DOHH2 (cell line): ENCODE data around the gene FAM135A.

Source experiments
- H3F3A ChIP-seq: fragments of 200-600 bp; sonication (generic), shearing (Covaris generic); 2 replicates; pipeline ENCODE4 v1.6.0; 2016; ENCODE audit warnings: antibody characterized with exemption, mild to moderate bottlenecking; ENCODE audit not compliant: control insufficient read depth, insufficient read depth
- H3K27ac ChIP-seq: fragments of 200-600 bp; sonication (generic); 2 replicates; pipeline ENCODE4 v1.5.1; 2014; ENCODE audit warnings: low read depth, mild to moderate bottlenecking, low read length, moderate library complexity
- H3K27me3 ChIP-seq: fragments of 200-600 bp; sonication (generic); 2 replicates; pipeline ENCODE4 v1.6.1; 2014; ENCODE audit warnings: mild to moderate bottlenecking, low read length, mixed read lengths; ENCODE audit not compliant: control insufficient read depth
- H3K36me3 ChIP-seq: fragments of 200-600 bp; sonication (generic); 2 replicates; pipeline ENCODE4 v1.6.1; 2014; ENCODE audit warnings: mild to moderate bottlenecking, low read length, moderate library complexity, mixed read lengths; ENCODE audit not compliant: control insufficient read depth
- H3K4me1 ChIP-seq: fragments of 200-600 bp; sonication (generic); 2 replicates; pipeline ENCODE4 v1.6.1; 2014; ENCODE audit warnings: mild to moderate bottlenecking, low read length, mixed read lengths; ENCODE audit not compliant: control insufficient read depth
- H3K4me2 ChIP-seq: fragments of 200-600 bp; sonication (generic); 2 replicates; pipeline ENCODE4 v1.6.0; 2014; ENCODE audit warnings: mild to moderate bottlenecking, low read length, moderate library complexity
- H3K4me3 ChIP-seq: fragments of 200-600 bp; sonication (generic); 2 replicates; pipeline ENCODE4 v1.5.1; 2014; ENCODE audit warnings: mild to moderate bottlenecking, low read length, mixed read lengths
- H3K79me2 ChIP-seq: fragments of 200-600 bp; sonication (generic); 2 replicates; pipeline ENCODE4 v1.6.1; 2014; ENCODE audit warnings: mild to moderate bottlenecking, low read length, mixed read lengths; ENCODE audit not compliant: control insufficient read depth
- H3K9me2 ChIP-seq: fragments of 200-600 bp; sonication (generic); replicated peaks from 2 replicates; pipeline ENCODE4 v1.6.1; 2014; ENCODE audit warnings: mild to moderate bottlenecking, low read length, mixed read lengths; ENCODE audit not compliant: control insufficient read depth
- H3K9me3 ChIP-seq: fragments of 200-600 bp; sonication (generic); 2 replicates; pipeline ENCODE4 v1.6.1; 2014; ENCODE audit warnings: antibody characterized with exemption, low read length, mixed read lengths; ENCODE audit not compliant: control insufficient read depth, insufficient read depth
- H4K20me1 ChIP-seq: fragments of 200-600 bp; sonication (generic); 2 replicates; pipeline ENCODE4 v1.6.0; 2014; ENCODE audit warnings: low read depth, mild to moderate bottlenecking, antibody characterized with exemption, low read length, moderate library complexity; ENCODE audit not compliant: control insufficient read depth, insufficient read depth
- CTCF ChIP-seq: fragments of 200-600 bp; sonication (generic); IDR thresholded peaks from one replicate; pipeline ENCODE4 v1.5.1; 2014; ENCODE audit warnings: antibody characterized with exemption, mild to moderate bottlenecking, low read depth, low read length; ENCODE audit not compliant: poor library complexity, severe bottlenecking
- EZH2phosphoT487 ChIP-seq: fragments of 200-600 bp; sonication (generic); IDR thresholded peaks from 2 replicates; pipeline ENCODE4 v1.6.1; 2017; ENCODE audit warnings: borderline replicate concordance, mild to moderate bottlenecking, antibody characterized with exemption, low read length, moderate library complexity, mixed read lengths

Gene FAM135A

GRCh38 chr6:70531133-70531532 lies 117.8 kb downstream of the FAM135A start:
- Histone ChIP-seq H3K4me2 (no peak overlapping the region), H3K4me3 (no peak overlapping the region), H3K36me3 (no peaks in the 10 kb centered on the region; the same call in 1 of the 2 replicates), H3K27me3 (no peaks in the 10 kb centered on the region), H3K27ac (no peak overlapping the region), H4K20me1 (no peaks in the 10 kb centered on the region), H3K9me2 (no peaks in the 10 kb centered on the region), H3K9me3 (no peaks in the 10 kb centered on the region), H3K4me1 (no peaks in the 10 kb centered on the region), H3F3A (peaks cover 9% of the 10 kb centered on the region; the same call in 1 of the 2 replicates), H3K79me2 (no peaks in the 10 kb centered on the region)
- TF ChIP-seq EZH2phosphoT487 (no peak), CTCF (no peak)

GRCh38 chr6:70537266-70537665 lies 124.0 kb downstream of the FAM135A start:
- Histone ChIP-seq H3K9me3 (no peaks in the 10 kb centered on the region), H3F3A (peaks cover 12% of the 10 kb centered on the region; the same call in 1 of the 2 replicates), H3K79me2 (no peaks in the 10 kb centered on the region), H4K20me1 (no peaks in the 10 kb centered on the region), H3K27me3 (no peaks in the 10 kb centered on the region), H3K36me3 (no peaks in the 10 kb centered on the region; the same call in 1 of the 2 replicates), H3K4me1 (peaks cover 10% of the 10 kb centered on the region), H3K4me2 (peak overlapping the region; percentile 33), H3K4me3 (no peak overlapping the region), H3K27ac (peak overlapping the region; percentile 4; the same call in 1 of the 2 replicates), H3K9me2 (no peaks in the 10 kb centered on the region)
- TF ChIP-seq CTCF (no peak), EZH2phosphoT487 (no peak)

- TF ChIP-seq EZH2phosphoT487 (no peak), CTCF (no peak)
- Histone ChIP-seq H3K79me2 (no peaks in the 10 kb centered on the region), H3K4me2 (no peak overlapping the region), H3K9me3 (no peaks in the 10 kb centered on the region), H3K4me3 (no peak overlapping the region), H4K20me1 (no peaks in the 10 kb centered on the region), H3F3A (peaks cover 7% of the 10 kb centered on the region; the same call in 1 of the 2 replicates), H3K27me3 (no peaks in the 10 kb centered on the region), H3K9me2 (no peaks in the 10 kb centered on the region), H3K4me1 (peaks cover 10% of the 10 kb centered on the region), H3K27ac (no peak overlapping the region), H3K36me3 (no peaks in the 10 kb centered on the region; the same call in 1 of the 2 replicates)
These were observed 125.1 kb downstream of the FAM135A start for GRCh38 chr6:70538376-70538775.

GRCh38 chr6:70547313-70547712 lies 134.0 kb downstream of the FAM135A start:
- Histone ChIP-seq H3K9me2 (no peaks in the 10 kb centered on the region), H3K4me3 (no peak overlapping the region), H3K27ac (no peak overlapping the region), H3K36me3 (no peaks in the 10 kb centered on the region), H3K4me2 (no peak overlapping the region), H3K79me2 (no peaks in the 10 kb centered on the region), H4K20me1 (no peaks in the 10 kb centered on the region), H3K27me3 (no peaks in the 10 kb centered on the region), H3K9me3 (no peaks in the 10 kb centered on the region), H3F3A (peaks cover 5% of the 10 kb centered on the region; the same call in 1 of the 2 replicates), H3K4me1 (no peaks in the 10 kb centered on the region)
- TF ChIP-seq CTCF (no peak), EZH2phosphoT487 (no peak)
